IMR-90 (cell line): ENCODE measurements around the gene SINHCAF. TPM values are rescaled to one million over a fixed set of nuclear protein-coding genes. Genes with fewer than 3 reads are reported as not detected.

Source experiments
- ATAC-seq: fragments of 200-7000 bp; cut with Tn5 transposase; 2 replicates; pipeline ENCODE4 v1.9.1; 2020; ENCODE audit warnings: low read depth, mild to moderate bottlenecking, moderate library complexity
- BruUV-seq: library from RNA; stranded (reverse); fragments of 400-500 nt; replicated peaks from 2 replicates; lab custom pipeline; 2021; lab: Mats Ljungman, UMichigan
- CTCF ChIA-PET: fragments of 300-600 bp; formaldehyde crosslinking; extraction: SDS; loops from one replicate; lab custom pipeline; 2021; ENCODE audit warnings: antibody characterized with exemption; lab: Yijun Ruan, JAX
- POLR2A ChIA-PET: fragments of 300-600 bp; sonication (Branson Sonifier 250); formaldehyde crosslinking; loops from one replicate; lab custom pipeline; 2022; ENCODE audit warnings: antibody characterized with exemption; ENCODE audit not compliant: unreplicated experiment; lab: Charles Lee
- DNase-seq: peaks from one replicate; pipeline ENCODE4 v3.0.0; 2013
- H2AFZ ChIP-seq: replicated peaks from 2 replicates; pipeline ENCODE3; 2013; ENCODE audit warnings: low read length, mild to moderate bottlenecking; ENCODE audit not compliant: poor library complexity
- H2AK5ac ChIP-seq: 2 replicates; pipeline ENCODE4 v1.6.1; 2013; ENCODE audit warnings: low read depth, low read length, inconsistent platforms
- H2AK9ac ChIP-seq: replicated peaks from 2 replicates; pipeline ENCODE3; 2013; ENCODE audit warnings: mild to moderate bottlenecking, low read depth, low read length, moderate library complexity; ENCODE audit not compliant: poor library complexity
- H2BK120ac ChIP-seq: 2 replicates; pipeline ENCODE4 v1.6.1; 2013; ENCODE audit warnings: low read depth, low read length, inconsistent platforms
- H2BK15ac ChIP-seq: 3 replicates; pipeline ENCODE4 v1.6.1; 2013; ENCODE audit warnings: low read depth, low read length, inconsistent platforms
- H2BK20ac ChIP-seq: 2 replicates; pipeline ENCODE4 v1.6.1; 2013; ENCODE audit warnings: low read depth, mild to moderate bottlenecking, inconsistent platforms, low read length, moderate library complexity
- H2BK5ac ChIP-seq: 2 replicates; pipeline ENCODE4 v1.6.1; 2013; ENCODE audit warnings: mild to moderate bottlenecking, low read depth, low read length, inconsistent platforms; ENCODE audit not compliant: poor library complexity, severe bottlenecking
- H3K14ac ChIP-seq: replicated peaks from 2 replicates; pipeline ENCODE4 v1.6.1; 2013; ENCODE audit warnings: low read depth, low read length, inconsistent platforms
- H3K18ac ChIP-seq: 2 replicates; pipeline ENCODE4 v1.6.1; 2013; ENCODE audit warnings: low read depth, low read length, control low read depth
- H3K23ac ChIP-seq: 2 replicates; pipeline ENCODE4 v1.6.1; 2013; ENCODE audit warnings: low read depth, low read length, inconsistent platforms
- H3K27ac ChIP-seq: 2 replicates; pipeline ENCODE4 v1.5.1; 2013; ENCODE audit warnings: mild to moderate bottlenecking, control low read depth, low read length; ENCODE audit not compliant: insufficient read depth
- H3K27me3 ChIP-seq: 2 replicates; pipeline ENCODE4 v1.6.1; 2013; ENCODE audit warnings: low read length; ENCODE audit not compliant: control insufficient read depth, insufficient read depth
- H3K36me3 ChIP-seq: 2 replicates; pipeline ENCODE4 v1.6.1; 2013; ENCODE audit warnings: low read length, mixed read lengths; ENCODE audit not compliant: control insufficient read depth, insufficient read depth
- H3K4ac ChIP-seq: 2 replicates; pipeline ENCODE4 v1.6.1; 2013; ENCODE audit warnings: low read depth, low read length, inconsistent platforms
- H3K4me1 ChIP-seq: 2 replicates; pipeline ENCODE4 v1.6.1; 2013; ENCODE audit warnings: low read length, mixed read lengths; ENCODE audit not compliant: control insufficient read depth, insufficient read depth
- H3K4me2 ChIP-seq: 2 replicates; pipeline ENCODE4 v1.6.1; 2013; ENCODE audit warnings: low read depth, mild to moderate bottlenecking, control low read depth, low read length, moderate library complexity
- H3K4me3 ChIP-seq: 2 replicates; pipeline ENCODE4 v1.5.1; 2013; ENCODE audit warnings: low read depth, mild to moderate bottlenecking, control low read depth, low read length, moderate library complexity; ENCODE audit not compliant: insufficient read depth
- H3K56ac ChIP-seq: 2 replicates; pipeline ENCODE4 v1.6.1; 2013; ENCODE audit warnings: low read length, inconsistent platforms; ENCODE audit not compliant: insufficient read depth; ENCODE audit errors: extremely low read depth
- H3K79me1 ChIP-seq, 2 experiments: 2 replicates each; pipeline ENCODE4 v1.6.1; 2013; ENCODE audit warnings: low read length in 2 of 2, inconsistent platforms in 1 of 2, low read depth in 1 of 2
- H3K9ac ChIP-seq: 2 replicates; pipeline ENCODE4 v1.6.1; 2013; ENCODE audit warnings: low read depth, low read length, control low read depth
- H3K9me1 ChIP-seq: 2 replicates; pipeline ENCODE4 v1.6.1; 2013; ENCODE audit warnings: low read length, inconsistent platforms; ENCODE audit not compliant: insufficient read depth
- H3K9me3 ChIP-seq: 2 replicates; pipeline ENCODE4 v1.6.1; 2013; ENCODE audit warnings: low read length; ENCODE audit not compliant: control insufficient read depth, insufficient read depth
- H4K20me1 ChIP-seq: 2 replicates; pipeline ENCODE4 v1.6.1; 2013; ENCODE audit warnings: low read length, inconsistent platforms; ENCODE audit not compliant: insufficient read depth
- H4K5ac ChIP-seq: 2 replicates; pipeline ENCODE4 v1.6.1; 2013; ENCODE audit warnings: mild to moderate bottlenecking, low read depth, low read length, control low read depth
- H4K8ac ChIP-seq, 2 experiments: 2 replicates each; pipeline ENCODE4 v1.6.1; 2013; ENCODE audit warnings: low read depth in 2 of 2, low read length in 2 of 2, control low read depth in 1 of 2, inconsistent platforms in 1 of 2
- H4K91ac ChIP-seq: 2 replicates; pipeline ENCODE4 v1.6.1; 2013; ENCODE audit warnings: low read depth, low read length, inconsistent platforms; ENCODE audit not compliant: insufficient read depth
- BHLHE40 ChIP-seq: fragments of 150-350 bp; IDR thresholded peaks from 2 replicates; pipeline ENCODE4 v1.6.1; 2016; ENCODE audit warnings: mild to moderate bottlenecking, low read depth, low read length
- CEBPB ChIP-seq: IDR thresholded peaks from 2 replicates; pipeline ENCODE4 v1.6.1; 2012; ENCODE audit warnings: low read depth, low read length, improper control_type of control experiment
- CHD1 ChIP-seq: IDR thresholded peaks from 2 replicates; pipeline ENCODE4 v1.6.1; 2012; ENCODE audit warnings: low read depth, low read length, improper control_type of control experiment
- CTCF ChIP-seq: conservative IDR thresholded peaks from 2 replicates; pipeline ENCODE4 v1.5.1; 2012; ENCODE audit warnings: mild to moderate bottlenecking, low read depth, low read length, improper control_type of control experiment
- ELK1 ChIP-seq: fragments of 150-350 bp; IDR thresholded peaks from 2 replicates; pipeline ENCODE4 v1.6.1; 2016; ENCODE audit warnings: low read depth, mild to moderate bottlenecking, low read length, moderate library complexity, borderline replicate concordance
- FOS ChIP-seq: fragments of 150-350 bp; IDR thresholded peaks from 2 replicates; pipeline ENCODE4 v1.6.1; 2016; ENCODE audit warnings: low read depth, low read length
- MAFK ChIP-seq: IDR thresholded peaks from 2 replicates; pipeline ENCODE4 v1.6.1; 2012; ENCODE audit warnings: low read depth, low read length, improper control_type of control experiment
- MAZ ChIP-seq: IDR thresholded peaks from 2 replicates; pipeline ENCODE4 v1.6.1; 2012; ENCODE audit warnings: low read depth, mild to moderate bottlenecking, low read length, improper control_type of control experiment, moderate library complexity, borderline replicate concordance
- MXI1 ChIP-seq: IDR thresholded peaks from 2 replicates; pipeline ENCODE4 v1.6.1; 2012; ENCODE audit warnings: low read depth, mild to moderate bottlenecking, low read length, moderate library complexity, borderline replicate concordance
- NFE2L2 ChIP-seq: fragments of 150-350 bp; IDR thresholded peaks from 2 replicates; pipeline ENCODE4 v1.6.1; 2016; ENCODE audit warnings: low read depth, mild to moderate bottlenecking, low read length
- POLR2A ChIP-seq: IDR thresholded peaks from 2 replicates; pipeline ENCODE4 v1.6.1; 2012; ENCODE audit warnings: mild to moderate bottlenecking, low read depth, low read length
- RAD21 ChIP-seq: IDR thresholded peaks from 2 replicates; pipeline ENCODE4 v1.6.1; 2012; ENCODE audit warnings: low read length, improper control_type of control experiment
- RCOR1 ChIP-seq: IDR thresholded peaks from 2 replicates; pipeline ENCODE4 v1.6.1; 2012; ENCODE audit warnings: mild to moderate bottlenecking, low read length, improper control_type of control experiment; ENCODE audit not compliant: insufficient replicate concordance
- RFX5 ChIP-seq: IDR thresholded peaks from 2 replicates; pipeline ENCODE4 v1.8.0; 2012; ENCODE audit warnings: low read depth, mild to moderate bottlenecking, low read length, moderate library complexity
- SMC3 ChIP-seq: fragments of 150-350 bp; IDR thresholded peaks from 2 replicates; pipeline ENCODE4 v1.6.1; 2016; ENCODE audit warnings: low read depth, mild to moderate bottlenecking, antibody characterized with exemption, low read length, moderate library complexity
- USF2 ChIP-seq: fragments of 150-350 bp; IDR thresholded peaks from 2 replicates; pipeline ENCODE4 v1.6.1; 2017; ENCODE audit warnings: mild to moderate bottlenecking, antibody characterized with exemption, low read length, low read depth
- WGBS, 2 experiments: methylation state at CpG; one replicate each; pipeline versions ENCODE4 v1.1.5 to v1.1.7; 2013; ENCODE audit warnings: missing lambda C conversion rate in 2 of 2; ENCODE audit not compliant: insufficient read length in 1 of 2; ENCODE audit errors: extremely low coverage in 2 of 2; 5-methylcytosine and 5-hydroxymethylcytosine counted together
- dilution Hi-C: fragments of 300-500 bp; cut with HindIII; formaldehyde crosslinking; loops from one replicate; pipeline ENCODE4 v1.14.3; 2018; ENCODE audit warnings: low sequenced_read_pairs; ENCODE audit not compliant: unreplicated experiment
- in situ Hi-C: fragments of 300-500 bp; cut with MboI; formaldehyde crosslinking; loops from 3 replicates; pipeline ENCODE4 v1.14.3; 2019; ENCODE audit warnings: low sequenced_read_pairs, inconsistent platforms, mixed read lengths
- intact Hi-C: fragments of 100-400 bp; cut with micrococcal nuclease; formaldehyde crosslinking; loops from 2 replicates; pipeline ENCODE4 v1.10.0; 2022
- polyA plus RNA-seq, 3 experiments: library from polyadenylated mRNA; depleted of rRNA; stranded (reverse); fragments of >200 nt; gene quantifications; 2 replicates each; pipeline ENCODE4 v1.2.3, GENCODE V29; 2012; ENCODE audit warnings: low replicate concordance in 1 of 3
- total RNA-seq: library from RNA; depleted of rRNA; stranded (reverse); fragments of >200 nt; gene quantifications from 2 replicates; pipeline ENCODE4 v1.2.3, GENCODE V29; 2012

Gene SINHCAF
- total and polyA plus RNA-seq, 2 of the 4 experiments (the other 2 are of a cell fraction), result 21.6 to 30.8 TPM

- in situ Hi-C loops (loop anchor here (10.0 kb wide), 1 partner anchor 373 kb away; no protein-coding TSS in a partner anchor), intact Hi-C loops (no loop called here), dilution Hi-C loops (no loop called here)
- Histone ChIP-seq H3K9ac (no peak overlapping the region), H3K4me3 (no peak overlapping the region), H3K18ac (no peak overlapping the region), H2BK120ac (no peak overlapping the region), H4K91ac (no peak overlapping the region), H2AFZ (no peak overlapping the region), H3K4me1 (no peaks in the 10 kb centered on the region), H2BK15ac (no peak overlapping the region), H2BK20ac (no peak overlapping the region), H3K23ac (no peak overlapping the region), H3K4ac (no peak overlapping the region), H2AK5ac (no peak overlapping the region), H2AK9ac (no peak overlapping the region), H3K79me1 (no peaks in the 10 kb centered on the region), H3K14ac (no peak overlapping the region), H3K56ac (no peak overlapping the region), H4K20me1 (no peaks in the 10 kb centered on the region), H3K36me3 (no peaks in the 10 kb centered on the region), H3K27me3 (no peaks in the 10 kb centered on the region), H3K9me3 (no peaks in the 10 kb centered on the region), H3K9me1 (no peaks in the 10 kb centered on the region), H4K5ac (no peak overlapping the region), H3K4me2 (no peak overlapping the region), H3K27ac (no peak overlapping the region), H4K8ac (no peak overlapping the region), H2BK5ac (no peak overlapping the region)
- BruUV-seq, result no TSS peak
- ChIA-PET POLR2A (no interaction called here), CTCF (interaction anchor here (1.1 to 3.9 kb wide), 2 partner anchors 10 to 22 kb away, joined by 3 to 17 read pairs; no protein-coding TSS in a partner anchor)
- no peak for ATAC-seq
- no peak for DNase-seq
- TF ChIP-seq NFE2L2, result no peak
- no peak for TF ChIP-seq RFX5
- TF ChIP-seq CEBPB, result no peak
- TF ChIP-seq RAD21, result no peak
- TF ChIP-seq FOS, result no peak
- TF ChIP-seq SMC3, result no peak
- no peak for TF ChIP-seq CHD1
- TF ChIP-seq CTCF, result no peak
- no peak for TF ChIP-seq MAFK
- TF ChIP-seq BHLHE40, result no peak
- no peak for TF ChIP-seq MAZ
- no peak for TF ChIP-seq ELK1
- no peak for TF ChIP-seq RCOR1
- no peak for TF ChIP-seq POLR2A
- TF ChIP-seq MXI1, result no peak
- no peak for TF ChIP-seq USF2
- WGBS, 2 experiments, result no CpG with 5 or more reads among the region's 2 CpGs
Measured at GRCh38 chr12:31261744-31262143, 64.2 kb downstream of the SINHCAF start.
